Measurements from ENCODE around the gene GUCY2D.
A peak's percentile ranks its signal among the peaks of the same experiment; 100 is the strongest.

The GUCY2D gene

DNA sequence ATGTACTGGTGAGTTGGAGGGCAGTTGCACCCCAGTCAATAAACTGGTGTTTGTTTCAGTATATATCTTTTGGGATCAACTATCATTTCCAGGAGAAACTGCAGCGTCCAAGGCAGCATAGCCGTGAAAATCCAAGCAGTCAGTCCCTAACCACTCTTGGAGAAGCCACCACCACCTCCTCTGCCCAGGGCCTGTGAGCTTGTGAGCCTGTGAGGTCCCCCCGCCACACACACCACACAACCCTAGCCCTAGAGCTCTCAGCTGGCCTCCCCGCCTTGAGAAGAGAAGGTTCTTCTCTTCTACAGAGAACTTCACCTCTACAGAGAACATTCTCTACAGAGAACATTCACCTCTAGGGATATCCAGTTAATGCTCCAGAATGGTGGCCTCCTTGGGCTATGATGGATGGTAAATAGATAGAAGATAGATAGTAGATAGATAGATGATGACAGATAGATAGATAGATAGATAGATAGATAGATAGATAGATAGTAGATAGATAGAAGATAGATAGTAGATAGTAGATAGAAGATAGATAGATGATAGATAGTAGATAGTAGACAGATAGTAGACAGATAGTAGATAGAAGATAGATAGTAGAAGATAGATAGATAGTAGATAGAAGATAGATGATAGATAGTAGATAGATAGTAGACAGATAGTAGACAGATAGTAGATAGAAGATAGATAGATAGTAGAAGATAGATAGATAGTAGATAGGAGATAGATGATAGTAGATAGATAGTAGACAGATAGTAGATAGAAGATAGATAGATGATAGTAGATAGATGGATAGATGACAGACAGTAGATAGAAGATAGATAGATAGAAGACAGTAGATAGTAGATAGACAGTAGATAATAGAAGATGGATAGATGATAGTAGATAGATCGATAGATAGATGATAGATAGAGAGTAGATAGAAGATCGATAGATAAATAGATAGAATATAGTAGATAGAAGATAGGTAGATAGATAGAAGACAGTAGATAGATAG is 50.1 kb downstream of the GUCY2D start:
- no peak overlapping the region for H4K8ac ChIP-seq (ENCODE audit: low read depth, low read length)
- no peaks in the 10 kb centered on the region for H3K36me3 ChIP-seq (replicated peaks in 1 of 2; ENCODE audit: control insufficient read depth in 2 of 2, insufficient read depth in 2 of 2, low read length in 2 of 2)
- H2AFZ ChIP-seq (ENCODE audit: low read length) = no peak overlapping the region
- peak overlapping the region; percentile 39 for H3K18ac ChIP-seq (ENCODE audit: low read length)
- H2BK120ac ChIP-seq (ENCODE audit: low read depth, low read length) = no peak overlapping the region
- peaks cover 0 to 64% (median 6%) of the 10 kb centered on the region in 3 experiments for H3K27me3 ChIP-seq (ENCODE audit: control insufficient read depth in 3 of 3, insufficient read depth in 3 of 3, low read depth in 1 of 3, low read length in 3 of 3)
- H3K9me3 ChIP-seq (replicated peaks in 1 of 2; ENCODE audit: control insufficient read depth in 2 of 2, insufficient read depth in 1 of 2, low read depth in 1 of 2, low read length in 2 of 2) = no peaks in the 10 kb centered on the region
- no peak overlapping the region for H2BK5ac ChIP-seq (ENCODE audit: low read length)
- no peak overlapping the region for H3K27ac ChIP-seq (replicated peaks; ENCODE audit: low read length)
- no peak overlapping the region for H3K4me2 ChIP-seq (ENCODE audit: insufficient read depth, low read length, poor library complexity, severe bottlenecking)
- no peak overlapping the region for H2AK5ac ChIP-seq (ENCODE audit: low read depth, low read length)
- H3K4me3 ChIP-seq (ENCODE audit: low read length in 2 of 2) = no peak overlapping the region
- H3K23ac ChIP-seq (ENCODE audit: low read depth, low read length, poor library complexity) = no peak overlapping the region
- H3K4ac ChIP-seq (ENCODE audit: low read length) = no peak overlapping the region
- no peak overlapping the region for H4K91ac ChIP-seq (ENCODE audit: low read depth, low read length, poor library complexity)
- 100% methylated on average over 2 of the region's 6 CpGs for WGBS, 2 donors (ENCODE audit: extremely low coverage in 2 of 2, insufficient read length in 2 of 2, insufficient replicate concordance in 1 of 2)
- H3K4me1 ChIP-seq (ENCODE audit: control insufficient read depth in 2 of 2, insufficient read depth in 1 of 2, low read depth in 1 of 2, low read length in 2 of 2) = no peaks in the 10 kb centered on the region
- H3K79me1 ChIP-seq (ENCODE audit: low read depth, low read length) = no peaks in the 10 kb centered on the region
- no peak overlapping the region for H2BK15ac ChIP-seq (ENCODE audit: low read length)
- no peak overlapping the region for H3K9ac ChIP-seq (ENCODE audit: low read depth, low read length, poor library complexity)
- H3K14ac ChIP-seq (ENCODE audit: low read length) = no peak overlapping the region
- no peak for DNase-seq (ENCODE audit: low spot score)
- no peak overlapping the region for H2BK12ac ChIP-seq (ENCODE audit: low read length)

DNA sequence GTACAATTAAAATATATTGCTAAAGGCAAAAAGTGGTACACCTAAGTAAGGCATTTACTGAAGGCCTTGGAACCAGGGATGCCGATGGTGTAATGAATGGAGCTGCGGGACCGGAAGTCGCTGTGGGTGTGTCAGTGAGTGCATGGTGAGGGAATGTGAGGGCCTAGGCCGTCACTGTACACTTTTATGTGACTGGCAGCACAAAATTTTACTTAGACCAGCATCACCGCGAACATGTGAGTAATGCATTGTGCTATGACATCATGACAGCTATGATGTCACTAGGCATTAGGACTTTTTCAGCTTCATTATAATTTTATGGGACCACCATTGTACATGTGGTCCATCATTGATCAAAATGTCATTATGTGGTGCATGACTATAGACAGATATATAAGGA is 51.2 kb downstream of the GUCY2D start:
- DNase-seq (ENCODE audit: low spot score) = no peak
- Histone ChIP-seq H4K8ac (ENCODE audit: low read depth, low read length) (no peak overlapping the region), H3K4ac (ENCODE audit: low read length) (no peak overlapping the region), H4K91ac (ENCODE audit: low read depth, low read length, poor library complexity) (no peak overlapping the region), H3K9ac (ENCODE audit: low read depth, low read length, poor library complexity) (no peak overlapping the region), H2AFZ (ENCODE audit: low read length) (no peak overlapping the region), H3K23ac (ENCODE audit: low read depth, low read length, poor library complexity) (no peak overlapping the region), H3K79me1 (ENCODE audit: low read depth, low read length) (no peaks in the 10 kb centered on the region), H3K27ac (replicated peaks; ENCODE audit: low read length) (no peak overlapping the region), H3K9me3 (replicated peaks in 1 of 2; ENCODE audit: control insufficient read depth in 2 of 2, insufficient read depth in 1 of 2, low read depth in 1 of 2, low read length in 2 of 2) (no peaks in the 10 kb centered on the region), H2BK5ac (ENCODE audit: low read length) (no peak overlapping the region), H3K4me2 (ENCODE audit: insufficient read depth, low read length, poor library complexity, severe bottlenecking) (no peak overlapping the region), H2BK15ac (ENCODE audit: low read length) (no peak overlapping the region), H2AK5ac (ENCODE audit: low read depth, low read length) (no peak overlapping the region), H3K18ac (ENCODE audit: low read length) (no peak overlapping the region), H3K14ac (ENCODE audit: low read length) (no peak overlapping the region), H2BK120ac (ENCODE audit: low read depth, low read length) (no peak overlapping the region), H2BK12ac (ENCODE audit: low read length) (no peak overlapping the region), H3K4me3 (ENCODE audit: low read length in 2 of 2) (no peak overlapping the region), H3K27me3 (ENCODE audit: control insufficient read depth in 3 of 3, insufficient read depth in 3 of 3, low read depth in 1 of 3, low read length in 3 of 3) (peaks cover 0 to 60% (median 11%) of the 10 kb centered on the region in 3 experiments), H3K4me1 (ENCODE audit: control insufficient read depth in 2 of 2, insufficient read depth in 1 of 2, low read depth in 1 of 2, low read length in 2 of 2) (no peaks in the 10 kb centered on the region), H3K36me3 (replicated peaks in 1 of 2; ENCODE audit: control insufficient read depth in 2 of 2, insufficient read depth in 2 of 2, low read length in 2 of 2) (no peaks in the 10 kb centered on the region)
- no CpG with 5 or more reads among the region's 7 CpGs for WGBS, 2 donors (ENCODE audit: extremely low coverage in 2 of 2, insufficient read length in 2 of 2, insufficient replicate concordance in 1 of 2)

- H4K8ac ChIP-seq (ENCODE audit: low read depth, low read length) = no peak overlapping the region
- no peak overlapping the region for H2BK15ac ChIP-seq (ENCODE audit: low read length)
- no peak overlapping the region for H4K91ac ChIP-seq (ENCODE audit: low read depth, low read length, poor library complexity)
- no peaks in the 10 kb centered on the region for H3K79me1 ChIP-seq (ENCODE audit: low read depth, low read length)
- H2AFZ ChIP-seq (ENCODE audit: low read length) = no peak overlapping the region
- no peaks in the 10 kb centered on the region for H3K4me1 ChIP-seq (ENCODE audit: control insufficient read depth in 2 of 2, insufficient read depth in 1 of 2, low read depth in 1 of 2, low read length in 2 of 2)
- DNase-seq (ENCODE audit: low spot score) = no peak
- no peak overlapping the region for H2BK5ac ChIP-seq (ENCODE audit: low read length)
- no peak overlapping the region for H2BK12ac ChIP-seq (ENCODE audit: low read length)
- H3K4ac ChIP-seq (ENCODE audit: low read length) = no peak overlapping the region
- H3K4me2 ChIP-seq (ENCODE audit: insufficient read depth, low read length, poor library complexity, severe bottlenecking) = no peak overlapping the region
- H3K23ac ChIP-seq (ENCODE audit: low read depth, low read length, poor library complexity) = no peak overlapping the region
- no peak overlapping the region for H3K27ac ChIP-seq (replicated peaks; ENCODE audit: low read length)
- H3K36me3 ChIP-seq (replicated peaks in 1 of 2; ENCODE audit: control insufficient read depth in 2 of 2, insufficient read depth in 2 of 2, low read length in 2 of 2) = no peaks in the 10 kb centered on the region
- H3K9ac ChIP-seq (ENCODE audit: low read depth, low read length, poor library complexity) = no peak overlapping the region
- peaks cover 0 to 68% (median 23%) of the 10 kb centered on the region in 3 experiments for H3K27me3 ChIP-seq (ENCODE audit: control insufficient read depth in 3 of 3, insufficient read depth in 3 of 3, low read depth in 1 of 3, low read length in 3 of 3)
- no peak overlapping the region for H2AK5ac ChIP-seq (ENCODE audit: low read depth, low read length)
- no peak overlapping the region for H3K18ac ChIP-seq (ENCODE audit: low read length)
- no peak overlapping the region for H3K4me3 ChIP-seq (ENCODE audit: low read length in 2 of 2)
- no peak overlapping the region for H2BK120ac ChIP-seq (ENCODE audit: low read depth, low read length)
- no CpG with 5 or more reads among the region's 3 CpGs for WGBS, 2 donors (ENCODE audit: extremely low coverage in 2 of 2, insufficient read length in 2 of 2, insufficient replicate concordance in 1 of 2)
- no peaks in the 10 kb centered on the region for H3K9me3 ChIP-seq (replicated peaks in 1 of 2; ENCODE audit: control insufficient read depth in 2 of 2, insufficient read depth in 1 of 2, low read depth in 1 of 2, low read length in 2 of 2)
- H3K14ac ChIP-seq (ENCODE audit: low read length) = no peak overlapping the region
Observed at GRCh38 chr17:8055851-8056231, 53.4 kb downstream of the GUCY2D start.

GRCh38 chr17:8056232-8056975 is 54.0 kb downstream of the GUCY2D start:
- Histone ChIP-seq H3K4me1 (ENCODE audit: control insufficient read depth in 2 of 2, insufficient read depth in 1 of 2, low read depth in 1 of 2, low read length in 2 of 2) (no peaks in the 10 kb centered on the region), H3K4me2 (ENCODE audit: insufficient read depth, low read length, poor library complexity, severe bottlenecking) (no peak overlapping the region), H3K9ac (ENCODE audit: low read depth, low read length, poor library complexity) (no peak overlapping the region), H3K27ac (replicated peaks; ENCODE audit: low read length) (no peak overlapping the region), H2AFZ (ENCODE audit: low read length) (no peak overlapping the region), H3K14ac (ENCODE audit: low read length) (no peak overlapping the region), H3K23ac (ENCODE audit: low read depth, low read length, poor library complexity) (no peak overlapping the region), H3K18ac (ENCODE audit: low read length) (no peak overlapping the region), H4K91ac (ENCODE audit: low read depth, low read length, poor library complexity) (no peak overlapping the region), H4K8ac (ENCODE audit: low read depth, low read length) (no peak overlapping the region), H3K79me1 (ENCODE audit: low read depth, low read length) (no peaks in the 10 kb centered on the region), H2BK120ac (ENCODE audit: low read depth, low read length) (no peak overlapping the region), H2BK12ac (ENCODE audit: low read length) (no peak overlapping the region), H2BK5ac (ENCODE audit: low read length) (no peak overlapping the region), H3K4me3 (ENCODE audit: low read length in 2 of 2) (no peak overlapping the region), H3K27me3 (ENCODE audit: control insufficient read depth in 3 of 3, insufficient read depth in 3 of 3, low read depth in 1 of 3, low read length in 3 of 3) (peaks cover 0 to 73% (median 27%) of the 10 kb centered on the region in 3 experiments), H3K36me3 (replicated peaks in 1 of 2; ENCODE audit: control insufficient read depth in 2 of 2, insufficient read depth in 2 of 2, low read length in 2 of 2) (no peaks in the 10 kb centered on the region), H2BK15ac (ENCODE audit: low read length) (no peak overlapping the region), H3K9me3 (replicated peaks in 1 of 2; ENCODE audit: control insufficient read depth in 2 of 2, insufficient read depth in 1 of 2, low read depth in 1 of 2, low read length in 2 of 2) (no peaks in the 10 kb centered on the region), H3K4ac (ENCODE audit: low read length) (no peak overlapping the region), H2AK5ac (ENCODE audit: low read depth, low read length) (no peak overlapping the region)
- WGBS, 2 donors (ENCODE audit: extremely low coverage in 2 of 2, insufficient read length in 2 of 2, insufficient replicate concordance in 1 of 2) = no CpG with 5 or more reads among the region's 14 CpGs
- no peak for DNase-seq (ENCODE audit: low spot score)

All from neuronal stem cell (in vitro differentiated cells).